ENCODE measurements around the gene NME7.

DNA sequence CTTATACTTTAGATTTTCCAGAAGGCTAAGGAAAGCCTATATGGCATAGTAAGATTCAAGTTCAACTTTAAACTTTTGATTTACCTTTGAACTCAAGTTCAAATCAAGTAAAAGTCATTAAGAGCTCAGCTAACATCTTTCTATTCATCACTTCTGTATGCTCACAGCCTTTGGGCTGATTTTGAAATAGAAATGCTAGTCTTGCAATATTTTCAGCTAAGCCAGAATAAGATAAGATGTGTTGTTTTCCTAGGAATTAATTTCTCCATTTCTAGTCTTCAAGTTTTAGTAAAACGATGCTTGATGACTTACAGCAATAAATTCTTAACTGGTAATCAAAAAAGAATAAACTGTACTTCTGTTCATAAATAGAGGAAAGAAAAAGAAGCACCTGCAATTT, 225.5 kb downstream of the NME7 start:
- TF ChIP-seq, protein P1, sequence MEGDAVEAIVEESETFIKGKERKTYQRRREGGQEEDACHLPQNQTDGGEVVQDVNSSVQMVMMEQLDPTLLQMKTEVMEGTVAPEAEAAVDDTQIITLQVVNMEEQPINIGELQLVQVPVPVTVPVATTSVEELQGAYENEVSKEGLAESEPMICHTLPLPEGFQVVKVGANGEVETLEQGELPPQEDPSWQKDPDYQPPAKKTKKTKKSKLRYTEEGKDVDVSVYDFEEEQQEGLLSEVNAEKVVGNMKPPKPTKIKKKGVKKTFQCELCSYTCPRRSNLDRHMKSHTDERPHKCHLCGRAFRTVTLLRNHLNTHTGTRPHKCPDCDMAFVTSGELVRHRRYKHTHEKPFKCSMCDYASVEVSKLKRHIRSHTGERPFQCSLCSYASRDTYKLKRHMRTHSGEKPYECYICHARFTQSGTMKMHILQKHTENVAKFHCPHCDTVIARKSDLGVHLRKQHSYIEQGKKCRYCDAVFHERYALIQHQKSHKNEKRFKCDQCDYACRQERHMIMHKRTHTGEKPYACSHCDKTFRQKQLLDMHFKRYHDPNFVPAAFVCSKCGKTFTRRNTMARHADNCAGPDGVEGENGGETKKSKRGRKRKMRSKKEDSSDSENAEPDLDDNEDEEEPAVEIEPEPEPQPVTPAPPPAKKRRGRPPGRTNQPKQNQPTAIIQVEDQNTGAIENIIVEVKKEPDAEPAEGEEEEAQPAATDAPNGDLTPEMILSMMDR (IDR thresholded peaks at IDR 0.05; ENCODE audit: low read depth, low read length), result no peak
- no peak for TF ChIP-seq EZH2phosphoT487 (IDR thresholded peaks at IDR 0.05; ENCODE audit: low read depth)

All from OCI-LY3 (cell line).